GM12878 (cell line): ENCODE measurements around the gene YY1. TPM values are rescaled to one million over a fixed set of nuclear protein-coding genes. Genes with fewer than 3 reads are reported as not detected.
A peak's percentile ranks its signal among the peaks of the same experiment; 100 is the strongest.

ENCODE experiments used
- CEBPZ ChIP-seq: fragments of 150-350 bp; IDR thresholded peaks from 2 replicates; pipeline ENCODE4 v1.6.1; 2016; ENCODE audit warnings: low read depth, low read length
- CUX1 ChIP-seq: IDR thresholded peaks from 2 replicates; pipeline ENCODE4 v1.6.1; 2012; ENCODE audit warnings: improper control_type of control experiment, low read depth, low read length; ENCODE audit not compliant: insufficient replicate concordance
- EZH2 ChIP-seq: IDR thresholded peaks from 2 replicates; pipeline ENCODE4 v1.6.1; 2012; ENCODE audit warnings: low read depth, mild to moderate bottlenecking, control low read depth, inconsistent platforms, low read length, borderline replicate concordance; ENCODE audit not compliant: control insufficient read depth
- JUND ChIP-seq: IDR thresholded peaks from 2 replicates; pipeline ENCODE4 v1.6.1; 2012; ENCODE audit warnings: low read depth, mild to moderate bottlenecking, low read length, improper control_type of control experiment, moderate library complexity
- MLLT1 ChIP-seq: fragments of 450-650 bp; IDR thresholded peaks from 2 replicates; pipeline ENCODE4 v1.6.1; 2016; ENCODE audit warnings: mild to moderate bottlenecking
- MYC ChIP-seq: IDR thresholded peaks from 2 replicates; pipeline ENCODE4 v1.6.1; 2011; ENCODE audit warnings: mild to moderate bottlenecking, low read length, moderate library complexity, inconsistent platforms; ENCODE audit not compliant: insufficient read depth, insufficient replicate concordance, insufficient read length, severe bottlenecking
- NFIC ChIP-seq: IDR thresholded peaks from 2 replicates; pipeline ENCODE4 v1.6.1; 2012; ENCODE audit warnings: low read depth, mild to moderate bottlenecking, inconsistent platforms, low read length, moderate library complexity
- NFYB ChIP-seq: IDR thresholded peaks from 2 replicates; pipeline ENCODE4 v1.6.1; 2011; ENCODE audit warnings: low read depth, mild to moderate bottlenecking, low read length, improper control_type of control experiment, moderate library complexity; ENCODE audit not compliant: insufficient read depth
- NKRF ChIP-seq: fragments of 450-650 bp; conservative IDR thresholded peaks from 2 replicates; pipeline ENCODE4 v1.6.1; 2017; ENCODE audit warnings: mild to moderate bottlenecking, moderate library complexity
- POLR2A ChIP-seq: IDR thresholded peaks from 2 replicates; pipeline ENCODE4 v1.6.1; 2011; ENCODE audit warnings: low read depth, mild to moderate bottlenecking, low read length
- SMAD1 ChIP-seq: fragments of 450-650 bp; IDR thresholded peaks from 2 replicates; pipeline ENCODE4 v1.6.1; 2018; ENCODE audit warnings: mild to moderate bottlenecking, low read depth; ENCODE audit not compliant: partially characterized antibody
- SREBF1 ChIP-seq: IDR thresholded peaks from 2 replicates; pipeline ENCODE4 v1.6.1; 2012; ENCODE audit warnings: mild to moderate bottlenecking, low read length
- TCF3 ChIP-seq: IDR thresholded peaks from 2 replicates; pipeline ENCODE4 v1.6.1; 2012; ENCODE audit warnings: low read depth, mild to moderate bottlenecking, low read length, borderline replicate concordance; ENCODE audit not compliant: insufficient read depth
- WRNIP1 ChIP-seq: IDR thresholded peaks from 2 replicates; pipeline ENCODE4 v1.6.1; 2011; ENCODE audit warnings: low read depth, low read length, improper control_type of control experiment, borderline replicate concordance
- ZBED1 ChIP-seq: IDR thresholded peaks from 2 replicates; pipeline ENCODE4 v1.6.1; 2016; ENCODE audit warnings: borderline replicate concordance
- ZNF274 ChIP-seq: IDR thresholded peaks from one replicate; pipeline ENCODE4 v1.8.0; 2011; ENCODE audit not compliant: insufficient read length, insufficient read depth
- polyA plus RNA-seq, 11 experiments: library from polyadenylated mRNA; depleted of rRNA in 4 of 11; unstranded in 6 of 11; stranded (reverse) in 5 of 11; fragments of >200 nt; fragmentation: Nextera tagmentation in 4 of 11; fragmentation: Illumina TruSeq in 1 of 11; extraction: Ambion mirVana in 4 of 11; extraction: Trizol in 1 of 11; gene quantifications; 1 replicate in 1 of 11; 2 replicates in 10 of 11; pipeline versions ENCODE4 v1.2.1 to v1.2.3, GENCODE V29; 2011 to 2016; ENCODE audit warnings: inconsistent platforms in 2 of 11, missing spikeins in 2 of 11, low read depth in 1 of 11
- total RNA-seq, 4 experiments: library from RNA; depleted of rRNA in 3 of 4; stranded (reverse); fragments of >200 nt in 3 of 4; fragmentation: Illumina TruSeq in 1 of 4; extraction: Trizol in 1 of 4; gene quantifications; 2 replicates each; pipeline versions ENCODE4 v1.2.1 to v1.2.3, GENCODE V29; 2013 to 2021

Gene YY1
- total and polyA plus RNA-seq, 10 of the 15 experiments (the other 5 are each of a cell fraction or from before 2014, with no cell fraction given), result 23.7 to 74.0 (median 39.9) TPM

- TF ChIP-seq EZH2, result no peak
- no peak for TF ChIP-seq TCF3
- no peak for TF ChIP-seq SREBF1
- TF ChIP-seq ZNF274, result no peak
- no peak for TF ChIP-seq JUND
- no peak for TF ChIP-seq CEBPZ
- TF ChIP-seq WRNIP1, result no peak
- no peak for TF ChIP-seq CUX1
- no peak for TF ChIP-seq MYC
- TF ChIP-seq MLLT1, result no peak
- TF ChIP-seq POLR2A, result peak; percentile 60; the same call in 1 of the 2 replicates
- no peak for TF ChIP-seq NFYB
- peak; percentile 53; the same call in 1 of the 2 replicates for TF ChIP-seq NKRF
- no peak for TF ChIP-seq SMAD1
- TF ChIP-seq ZBED1, result no peak
- TF ChIP-seq NFIC, result no peak
These were observed 1.1 kb downstream of the YY1 start (continued) for GRCh38 chr14:100239840-100240667.
